ENCODE results near the gene TBC1D1.

- TF ChIP-seq CTCF (optimal IDR thresholded peaks at IDR 0.05 in 1 of 3, IDR thresholded peaks at IDR 0.05 in 1 of 3, conservative IDR thresholded peaks at IDR 0.05 in 1 of 3; ENCODE audit: extremely low read depth in 1 of 3, insufficient read depth in 2 of 3, low read length in 3 of 3), result no peak
- TF ChIP-seq EZH2 (IDR thresholded peaks at IDR 0.05; ENCODE audit: low read length), result no peak
Observed at GRCh38 chr4:38036548-38036947, 145.7 kb downstream of the TBC1D1 start.

Measured in keratinocyte (primary cell).